SU-DHL-6 (cell line): ENCODE measurements around the gene SCARB2.

ENCODE experiments used
- H2AFZ ChIP-seq: fragments of 200-600 bp; sonication (generic); 2 replicates; pipeline ENCODE4 v1.6.1; 2014; ENCODE audit warnings: low read depth, mild to moderate bottlenecking, moderate library complexity, mixed read lengths, antibody characterized with exemption, low read length; ENCODE audit not compliant: severe bottlenecking
- H3F3A ChIP-seq: fragments of 200-600 bp; shearing (Covaris generic); 2 replicates; pipeline ENCODE4 v1.6.0; 2016; ENCODE audit warnings: antibody characterized with exemption, mild to moderate bottlenecking; ENCODE audit not compliant: insufficient read depth
- H3K27ac ChIP-seq: fragments of 200-600 bp; sonication (generic); 2 replicates; pipeline ENCODE4 v1.5.1; 2016; ENCODE audit warnings: low read depth, mild to moderate bottlenecking, low read length, moderate library complexity, mixed read lengths
- H3K27me3 ChIP-seq: fragments of 200-600 bp; sonication (generic), shearing (Covaris generic); 2 replicates; pipeline ENCODE4 v1.6.0; 2014; ENCODE audit warnings: mild to moderate bottlenecking, low read length
- H3K36me3 ChIP-seq: fragments of 200-600 bp; sonication (generic); 2 replicates; pipeline ENCODE4 v1.6.1; 2014; ENCODE audit warnings: mild to moderate bottlenecking, low read length, mixed read lengths
- H3K4me2 ChIP-seq: fragments of 300-600, 200-600 bp; shearing (Covaris generic), sonication (generic); 2 replicates; pipeline ENCODE4 v1.6.0; 2014; ENCODE audit warnings: low read length, low read depth, mild to moderate bottlenecking; ENCODE audit not compliant: poor library complexity, severe bottlenecking
- H3K4me3 ChIP-seq: fragments of 200-600 bp; sonication (generic); 2 replicates; pipeline ENCODE4 v1.5.1; 2014; ENCODE audit warnings: antibody characterized with exemption, low read length, mild to moderate bottlenecking, mixed read lengths; ENCODE audit not compliant: insufficient read depth, poor library complexity, severe bottlenecking
- H3K79me2 ChIP-seq: fragments of 200-600 bp; sonication (generic); 2 replicates; pipeline ENCODE4 v1.6.1; 2014; ENCODE audit warnings: mild to moderate bottlenecking, low read length, moderate library complexity; ENCODE audit not compliant: insufficient read depth
- H3K9ac ChIP-seq: fragments of 200-600 bp; sonication (generic); 2 replicates; pipeline ENCODE4 v1.7.0; 2014; ENCODE audit warnings: mild to moderate bottlenecking, low read length
- H3K9me2 ChIP-seq: fragments of 200-600 bp; sonication (generic); replicated peaks from 2 replicates; pipeline ENCODE4 v1.6.1; 2014; ENCODE audit warnings: low read length; ENCODE audit not compliant: insufficient read depth
- H3K9me3 ChIP-seq: fragments of 200-600 bp; sonication (generic); 2 replicates; pipeline ENCODE4 v1.6.1; 2014; ENCODE audit warnings: low read length, mixed read lengths; ENCODE audit not compliant: insufficient read depth
- H4K20me1 ChIP-seq: fragments of 200-600 bp; sonication (generic); 2 replicates; pipeline ENCODE4 v1.6.1; 2014; ENCODE audit warnings: low read depth, mild to moderate bottlenecking, antibody characterized with exemption, low read length, moderate library complexity, mixed read lengths
- CTCF ChIP-seq: fragments of 200-600 bp; sonication (generic); IDR thresholded peaks from one replicate; pipeline ENCODE4 v1.5.1; 2017; ENCODE audit warnings: antibody characterized with exemption, mild to moderate bottlenecking, low read length, moderate library complexity; ENCODE audit not compliant: insufficient read depth, poor library complexity, severe bottlenecking
- EZH2phosphoT487 ChIP-seq: fragments of 200-600 bp; sonication (generic), shearing (Covaris generic); conservative IDR thresholded peaks from 2 replicates; pipeline ENCODE4 v1.6.1; 2018; ENCODE audit warnings: mild to moderate bottlenecking, antibody characterized with exemption, low read length, moderate library complexity, mixed read lengths

SCARB2 gene

GRCh38 chr4:76116821-76117220 lies 96.8 kb downstream of the SCARB2 start:
- Histone ChIP-seq H2AFZ (no peak overlapping the region), H3K9me3 (no peaks in the 10 kb centered on the region), H3K4me2 (no peak overlapping the region), H3K36me3 (peaks cover 14% of the 10 kb centered on the region; the same call in 1 of the 2 replicates), H4K20me1 (no peaks in the 10 kb centered on the region), H3K27me3 (no peaks in the 10 kb centered on the region), H3K9ac (no peak overlapping the region), H3K79me2 (no peaks in the 10 kb centered on the region), H3F3A (no peaks in the 10 kb centered on the region), H3K27ac (no peak overlapping the region), H3K4me3 (no peak overlapping the region), H3K9me2 (no peaks in the 10 kb centered on the region)
- TF ChIP-seq CTCF (no peak), EZH2phosphoT487 (no peak)
